Measurements from ENCODE around the gene PIMREG. TPM values are rescaled to one million over a fixed set of nuclear protein-coding genes. Genes with fewer than 3 reads are reported as not detected.

Gene PIMREG
- total RNA-seq, 5 donors from 2014 or later (not counting 1 experiment from before 2014, with no cell fraction given): 0.23 to 0.79 (median 0.43) TPM; not detected in 2

GRCh38 chr17:6463616-6464445 lies 19.6 kb downstream of the PIMREG start:
- ChIA-PET CTCF (no interaction called here), POLR2A (no interaction called here)
- H3K9me3 ChIP-seq: no peaks in the 10 kb centered on the region
- H3K27ac ChIP-seq (ENCODE audit: low read length): no peak overlapping the region
- peaks cover 0 to 16% of the 10 kb centered on the region in 2 experiments for H3K27me3 ChIP-seq (replicated peaks in 1 of 2; ENCODE audit: control insufficient read depth in 2 of 2, extremely low read depth in 1 of 2, insufficient read depth in 2 of 2, low read length in 1 of 2)
- no peaks in the 10 kb centered on the region for H3K4me1 ChIP-seq (ENCODE audit: control insufficient read depth in 1 of 2, extremely low read depth in 1 of 2, insufficient read depth in 2 of 2, low read length in 2 of 2)
- WGBS (ENCODE audit: insufficient coverage): 87% methylated on average over 23 of the region's 24 CpGs
- peaks cover 0 to 5% (median 5%) of the 10 kb centered on the region in 3 donors for H3K4me1 Mint-ChIP-seq
- ATAC-seq (replicated peaks in 1 of 4) (no peak), DNase-seq (no peak)
- H3K36me3 ChIP-seq (ENCODE audit: control insufficient read depth in 2 of 2, extremely low read depth in 1 of 2, insufficient read depth in 1 of 2, low read length in 1 of 2): no peaks in the 10 kb centered on the region
- H3K27ac Mint-ChIP-seq: no peak overlapping the region
- H3K4me3 ChIP-seq (ENCODE audit: control insufficient read depth in 1 of 2, extremely low read depth in 1 of 2, low read length in 1 of 2): no peak overlapping the region
- H3K27me3 Mint-ChIP-seq: peaks cover 0 to 3% of the 10 kb centered on the region in 2 donors
- no peaks in the 10 kb centered on the region for H3K9me3 Mint-ChIP-seq
- H3K36me3 Mint-ChIP-seq: no peaks in the 10 kb centered on the region
- H3K4me3 Mint-ChIP-seq: no peak overlapping the region

GRCh38 chr17:6464446-6465041 lies 20.3 kb downstream of the PIMREG start:
- Mint-ChIP-seq H3K36me3 (no peaks in the 10 kb centered on the region), H3K9me3 (no peaks in the 10 kb centered on the region), H3K4me1 (peaks cover 0 to 5% (median 5%) of the 10 kb centered on the region in 3 donors), H3K27me3 (peaks cover 0 to 3% of the 10 kb centered on the region in 2 donors), H3K27ac (no peak overlapping the region), H3K4me3 (no peak overlapping the region)
- H3K27me3 ChIP-seq (replicated peaks in 1 of 2; ENCODE audit: control insufficient read depth in 2 of 2, extremely low read depth in 1 of 2, insufficient read depth in 2 of 2, low read length in 1 of 2): peaks cover 0 to 17% of the 10 kb centered on the region in 2 experiments
- H3K4me3 ChIP-seq (ENCODE audit: control insufficient read depth in 1 of 2, extremely low read depth in 1 of 2, low read length in 1 of 2): no peak overlapping the region
- H3K36me3 ChIP-seq (ENCODE audit: control insufficient read depth in 2 of 2, extremely low read depth in 1 of 2, insufficient read depth in 1 of 2, low read length in 1 of 2): no peaks in the 10 kb centered on the region
- CTCF ChIA-PET: no interaction called here
- H3K9me3 ChIP-seq: no peaks in the 10 kb centered on the region
- POLR2A ChIA-PET: no interaction called here
- no peak overlapping the region for H3K27ac ChIP-seq (ENCODE audit: low read length)
- ATAC-seq (replicated peaks in 1 of 4) (no peak), DNase-seq (no peak)
- no peaks in the 10 kb centered on the region for H3K4me1 ChIP-seq (ENCODE audit: control insufficient read depth in 1 of 2, extremely low read depth in 1 of 2, insufficient read depth in 2 of 2, low read length in 2 of 2)
- WGBS (ENCODE audit: insufficient coverage): 83% methylated on average over 7 of the region's 14 CpGs

- no peak overlapping the region for H3K27ac Mint-ChIP-seq
These were observed 21.1 kb downstream of the PIMREG start for GRCh38 chr17:6465206-6466003.

GRCh38 chr17:6467567-6467966 lies 23.3 kb downstream of the PIMREG start:
- POLR2A ChIA-PET: no interaction called here
- no peaks in the 10 kb centered on the region for H3K4me1 Mint-ChIP-seq
- Histone ChIP-seq H3K36me3 (ENCODE audit: control insufficient read depth in 2 of 2, extremely low read depth in 1 of 2, insufficient read depth in 1 of 2, low read length in 1 of 2) (no peaks in the 10 kb centered on the region), H3K9me3 (no peaks in the 10 kb centered on the region), H3K27ac (ENCODE audit: low read length) (no peak overlapping the region), H3K4me3 (ENCODE audit: control insufficient read depth in 1 of 2, extremely low read depth in 1 of 2, low read length in 1 of 2) (no peak overlapping the region), H3K27me3 (replicated peaks in 1 of 2; ENCODE audit: control insufficient read depth in 2 of 2, extremely low read depth in 1 of 2, insufficient read depth in 2 of 2, low read length in 1 of 2) (peaks cover 0 to 24% of the 10 kb centered on the region in 2 experiments), H3K4me1 (ENCODE audit: control insufficient read depth in 1 of 2, extremely low read depth in 1 of 2, insufficient read depth in 2 of 2, low read length in 2 of 2) (no peaks in the 10 kb centered on the region)
- WGBS (ENCODE audit: insufficient coverage): no CpG with 5 or more reads among the region's 1 CpG
- CTCF ChIA-PET: no interaction called here
- H3K9me3 Mint-ChIP-seq: no peaks in the 10 kb centered on the region
- DNase-seq: no peak
- peaks cover 0 to 3% of the 10 kb centered on the region in 2 donors for H3K27me3 Mint-ChIP-seq
- no peak overlapping the region for H3K4me3 Mint-ChIP-seq
- no peaks in the 10 kb centered on the region for H3K36me3 Mint-ChIP-seq
- no peak overlapping the region for H3K27ac Mint-ChIP-seq
- no peak for ATAC-seq (replicated peaks in 1 of 4)

More at GRCh38 chr17:6465206-6466003, 21.1 kb downstream of the PIMREG start:
- ChIA-PET CTCF (no interaction called here), POLR2A (no interaction called here)
- Histone ChIP-seq H3K27ac (ENCODE audit: low read length) (no peak overlapping the region), H3K36me3 (ENCODE audit: control insufficient read depth in 2 of 2, extremely low read depth in 1 of 2, insufficient read depth in 1 of 2, low read length in 1 of 2) (no peaks in the 10 kb centered on the region), H3K27me3 (replicated peaks in 1 of 2; ENCODE audit: control insufficient read depth in 2 of 2, extremely low read depth in 1 of 2, insufficient read depth in 2 of 2, low read length in 1 of 2) (peaks cover 0 to 17% of the 10 kb centered on the region in 2 experiments), H3K4me3 (ENCODE audit: control insufficient read depth in 1 of 2, extremely low read depth in 1 of 2, low read length in 1 of 2) (no peak overlapping the region), H3K4me1 (ENCODE audit: control insufficient read depth in 1 of 2, extremely low read depth in 1 of 2, insufficient read depth in 2 of 2, low read length in 2 of 2) (no peaks in the 10 kb centered on the region), H3K9me3 (no peaks in the 10 kb centered on the region)
- DNase-seq: no peak
- H3K4me3 Mint-ChIP-seq: no peak overlapping the region
- peaks cover 0 to 3% of the 10 kb centered on the region in 2 donors for H3K27me3 Mint-ChIP-seq
- H3K4me1 Mint-ChIP-seq: peaks cover 0 to 5% (median 5%) of the 10 kb centered on the region in 3 donors
- no peak for ATAC-seq (replicated peaks in 1 of 4)
- no peaks in the 10 kb centered on the region for H3K9me3 Mint-ChIP-seq
- H3K36me3 Mint-ChIP-seq: no peaks in the 10 kb centered on the region
- 84% methylated on average over 14 of the region's 19 CpGs for WGBS (ENCODE audit: insufficient coverage)

GRCh38 chr17:6468051-6468790 lies 24.0 kb downstream of the PIMREG start:
- 88% methylated on average over 23 of the region's 23 CpGs for WGBS (ENCODE audit: insufficient coverage)
- peaks cover 0 to 4% (median 2%) of the 10 kb centered on the region in 3 donors for H3K4me1 Mint-ChIP-seq
- no peak for ATAC-seq (replicated peaks in 1 of 4)
- H3K27ac Mint-ChIP-seq: no peak overlapping the region
- Histone ChIP-seq H3K27ac (ENCODE audit: low read length) (no peak overlapping the region), H3K27me3 (replicated peaks in 1 of 2; ENCODE audit: control insufficient read depth in 2 of 2, extremely low read depth in 1 of 2, insufficient read depth in 2 of 2, low read length in 1 of 2) (peaks cover 0 to 24% of the 10 kb centered on the region in 2 experiments), H3K36me3 (ENCODE audit: control insufficient read depth in 2 of 2, extremely low read depth in 1 of 2, insufficient read depth in 1 of 2, low read length in 1 of 2) (no peaks in the 10 kb centered on the region), H3K4me1 (ENCODE audit: control insufficient read depth in 1 of 2, extremely low read depth in 1 of 2, insufficient read depth in 2 of 2, low read length in 2 of 2) (no peaks in the 10 kb centered on the region), H3K9me3 (no peaks in the 10 kb centered on the region), H3K4me3 (ENCODE audit: control insufficient read depth in 1 of 2, extremely low read depth in 1 of 2, low read length in 1 of 2) (no peak overlapping the region)
- H3K9me3 Mint-ChIP-seq: no peaks in the 10 kb centered on the region
- CTCF ChIA-PET: no interaction called here
- peaks cover 0 to 3% of the 10 kb centered on the region in 2 donors for H3K27me3 Mint-ChIP-seq
- H3K4me3 Mint-ChIP-seq: no peak overlapping the region
- POLR2A ChIA-PET: no interaction called here
- no peak for DNase-seq
- no peaks in the 10 kb centered on the region for H3K36me3 Mint-ChIP-seq

All from T-cell (primary cell).